ENCODE measurements around the gene MAN1A2. TPM values are rescaled to one million over a fixed set of nuclear protein-coding genes. Genes with fewer than 3 reads are reported as not detected.
A peak's percentile ranks its signal among the peaks of the same experiment; 100 is the strongest.

MAN1A2 gene
- total and polyA plus RNA-seq, 8 donors: 3.5 to 83.2 (median 17.0) TPM

- WGBS, 5 donors: 87 to 100% (median 93%) methylated on average over 2 of the region's 2 CpGs
- no peak for DNase-seq
- H3K27ac ChIP-seq: peak overlapping the region in 3 of 5 donors; percentile 16 to 61 (median 60)
- H3K36me3 ChIP-seq: no peaks in the 10 kb centered on the region
- H3K4me1 ChIP-seq: peaks cover 21 to 49% (median 32%) of the 10 kb centered on the region in 4 donors
- H3K27me3 ChIP-seq: no peaks in the 10 kb centered on the region
- TF ChIP-seq EP300 (IDR thresholded peaks at IDR 0.05) (no peak), POLR2A (IDR thresholded peaks at IDR 0.05) (no peak), POLR2AphosphoS5 (IDR thresholded peaks at IDR 0.05) (no peak)
- TF ChIP-seq, protein P1, sequence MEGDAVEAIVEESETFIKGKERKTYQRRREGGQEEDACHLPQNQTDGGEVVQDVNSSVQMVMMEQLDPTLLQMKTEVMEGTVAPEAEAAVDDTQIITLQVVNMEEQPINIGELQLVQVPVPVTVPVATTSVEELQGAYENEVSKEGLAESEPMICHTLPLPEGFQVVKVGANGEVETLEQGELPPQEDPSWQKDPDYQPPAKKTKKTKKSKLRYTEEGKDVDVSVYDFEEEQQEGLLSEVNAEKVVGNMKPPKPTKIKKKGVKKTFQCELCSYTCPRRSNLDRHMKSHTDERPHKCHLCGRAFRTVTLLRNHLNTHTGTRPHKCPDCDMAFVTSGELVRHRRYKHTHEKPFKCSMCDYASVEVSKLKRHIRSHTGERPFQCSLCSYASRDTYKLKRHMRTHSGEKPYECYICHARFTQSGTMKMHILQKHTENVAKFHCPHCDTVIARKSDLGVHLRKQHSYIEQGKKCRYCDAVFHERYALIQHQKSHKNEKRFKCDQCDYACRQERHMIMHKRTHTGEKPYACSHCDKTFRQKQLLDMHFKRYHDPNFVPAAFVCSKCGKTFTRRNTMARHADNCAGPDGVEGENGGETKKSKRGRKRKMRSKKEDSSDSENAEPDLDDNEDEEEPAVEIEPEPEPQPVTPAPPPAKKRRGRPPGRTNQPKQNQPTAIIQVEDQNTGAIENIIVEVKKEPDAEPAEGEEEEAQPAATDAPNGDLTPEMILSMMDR (IDR thresholded peaks at IDR 0.05): no peak
- H3K4me3 ChIP-seq: no peak overlapping the region
- intact Hi-C loops (cut with DNase I; ENCODE audit: low total_unique reads): no loop called here
- H3K9me3 ChIP-seq: peaks cover 0 to 5% (median 0%) of the 10 kb centered on the region in 4 donors
Measured at GRCh38 chr1:117561551-117561950, 194.3 kb downstream of the MAN1A2 start.

GRCh38 chr1:117562581-117563491, 195.6 kb downstream of the MAN1A2 start:
- Histone ChIP-seq H3K4me1 (peaks cover 21 to 49% (median 32%) of the 10 kb centered on the region in 4 donors), H3K27me3 (no peaks in the 10 kb centered on the region), H3K4me3 (no peak overlapping the region), H3K27ac (peak overlapping the region; percentile 59 to 71 (median 61)), H3K36me3 (no peaks in the 10 kb centered on the region), H3K9me3 (peaks cover 0 to 5% (median 0%) of the 10 kb centered on the region in 4 donors)
- peak; percentile 53 to 80 for DNase-seq
- WGBS, 5 donors: 36 to 58% (median 47%) methylated on average over 9 of the region's 9 CpGs
- intact Hi-C loops (cut with DNase I; ENCODE audit: low total_unique reads): no loop called here
- no peak for TF ChIP-seq POLR2AphosphoS5 (IDR thresholded peaks at IDR 0.05)
- TF ChIP-seq EP300 (IDR thresholded peaks at IDR 0.05): no peak
- TF ChIP-seq, protein P1 (IDR thresholded peaks at IDR 0.05): no peak
- TF ChIP-seq POLR2A (IDR thresholded peaks at IDR 0.05): no peak

- Histone ChIP-seq H3K27ac (peak overlapping the region; percentile 59 to 71 (median 61)), H3K4me3 (no peak overlapping the region), H3K27me3 (no peaks in the 10 kb centered on the region), H3K36me3 (no peaks in the 10 kb centered on the region), H3K4me1 (peaks cover 21 to 49% (median 32%) of the 10 kb centered on the region in 4 donors), H3K9me3 (peaks cover 0 to 5% (median 0%) of the 10 kb centered on the region in 4 donors)
- 67 to 86% (median 80%) methylated on average over 4 of the region's 4 CpGs for WGBS, 5 donors
- no peak for DNase-seq
- TF ChIP-seq, protein P1 (IDR thresholded peaks at IDR 0.05): no peak
- TF ChIP-seq EP300 (IDR thresholded peaks at IDR 0.05) (no peak), POLR2AphosphoS5 (IDR thresholded peaks at IDR 0.05) (no peak), POLR2A (IDR thresholded peaks at IDR 0.05) (no peak)
- intact Hi-C loops (cut with DNase I; ENCODE audit: low total_unique reads): no loop called here
Measured at GRCh38 chr1:117563492-117563875, 196.2 kb downstream of the MAN1A2 start.

GRCh38 chr1:117564227-117565075, 197.2 kb downstream of the MAN1A2 start:
- no peak overlapping the region for H3K4me3 ChIP-seq
- intact Hi-C loops (cut with DNase I; ENCODE audit: low total_unique reads): no loop called here
- no peaks in the 10 kb centered on the region for H3K27me3 ChIP-seq
- TF ChIP-seq EP300 (IDR thresholded peaks at IDR 0.05): no peak
- TF ChIP-seq POLR2AphosphoS5 (IDR thresholded peaks at IDR 0.05): no peak
- no peaks in the 10 kb centered on the region for H3K9me3 ChIP-seq
- WGBS, 5 donors: 57 to 72% (median 67%) methylated on average over 8 of the region's 8 CpGs
- peaks cover 21 to 49% (median 33%) of the 10 kb centered on the region in 4 donors for H3K4me1 ChIP-seq
- no peaks in the 10 kb centered on the region for H3K36me3 ChIP-seq
- peak overlapping the region in 3 of 5 donors; percentile 8 to 61 (median 9) for H3K27ac ChIP-seq
- DNase-seq: no peak
